Measurements from ENCODE around the gene ARHGAP25.
A peak's percentile ranks its signal among the peaks of the same experiment; 100 is the strongest.

The ARHGAP25 gene

DNA sequence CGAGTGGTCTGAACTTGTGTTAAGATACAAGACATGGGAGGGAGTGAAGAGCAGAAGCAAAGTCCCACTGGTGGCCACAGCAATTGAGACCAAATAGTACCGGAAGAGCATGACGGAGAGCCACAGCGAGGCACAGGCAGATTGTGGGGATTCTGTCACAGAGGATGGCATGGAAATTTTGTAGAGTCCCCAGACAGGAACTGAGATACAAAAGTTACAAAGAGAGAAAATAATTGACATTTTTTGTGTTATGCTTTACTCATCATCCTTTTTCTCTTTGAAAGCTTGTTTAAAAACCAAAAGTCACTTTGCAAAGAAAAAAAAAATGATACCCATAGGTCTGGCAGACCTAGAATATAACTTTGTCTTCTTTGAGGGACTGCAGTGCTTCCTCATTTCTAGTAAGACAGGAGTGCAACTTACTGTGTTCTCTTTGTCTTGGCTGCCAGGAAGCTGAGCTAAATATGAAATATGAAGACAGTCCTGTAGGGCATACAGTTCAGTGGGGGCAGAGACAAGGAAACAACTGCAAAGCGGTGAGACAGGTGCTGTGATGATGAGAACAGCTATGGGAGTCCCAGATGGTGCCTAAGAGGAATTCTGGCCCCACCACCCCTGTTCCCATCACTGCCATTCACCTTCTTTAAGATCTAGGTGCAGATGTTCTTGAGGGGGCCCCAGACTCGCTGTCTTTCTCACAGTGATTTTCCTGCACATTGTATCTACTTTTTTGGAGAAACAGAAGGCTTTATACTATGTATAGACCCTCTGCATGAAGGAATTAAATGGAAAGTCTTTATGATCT, 5.2 kb downstream of the ARHGAP25 start:
- 97% methylated on average over 4 of the region's 6 CpGs for WGBS

GRCh38 chr2:68740400-68740914, 5.8 kb downstream of the ARHGAP25 start:
- Histone ChIP-seq H4K91ac (ENCODE audit: low read length) (no peak overlapping the region), H2AK5ac (ENCODE audit: low read length, severe bottlenecking) (no peak overlapping the region), H3K36me3 (ENCODE audit: control insufficient read depth in 1 of 2, insufficient read depth in 2 of 2, low read depth in 1 of 2, low read length in 2 of 2) (no peaks in the 10 kb centered on the region), H3K4me2 (ENCODE audit: low read length, poor library complexity, severe bottlenecking) (no peak overlapping the region), H3K4ac (ENCODE audit: low read depth in 1 of 2, low read length in 2 of 2) (no peak overlapping the region), H4K8ac (ENCODE audit: low read length) (no peak overlapping the region), H2BK15ac (ENCODE audit: low read depth, poor library complexity, severe bottlenecking) (no peak overlapping the region), H2BK5ac (ENCODE audit: low read depth, low read length, poor library complexity, severe bottlenecking) (no peak overlapping the region), H2BK12ac (ENCODE audit: low read length in 2 of 2) (peak overlapping the region in 1 of 2 experiments; percentile 17), H3K4me1 (ENCODE audit: control insufficient read depth, insufficient read depth, low read depth, low read length) (no peaks in the 10 kb centered on the region), H2AFZ (ENCODE audit: low read depth, low read length) (no peak overlapping the region), H3K23ac (ENCODE audit: low read length in 2 of 2) (no peak overlapping the region), H3K9me3 (ENCODE audit: control insufficient read depth, low read length) (no peaks in the 10 kb centered on the region), H3K27ac (ENCODE audit: low read length, poor library complexity, severe bottlenecking) (no peak overlapping the region), H3K4me3 (ENCODE audit: insufficient read depth in 1 of 2, low read depth in 1 of 2, low read length in 2 of 2) (no peak overlapping the region), H3K79me1 (replicated peaks; ENCODE audit: low read length, poor library complexity, severe bottlenecking) (no peaks in the 10 kb centered on the region), H2BK120ac (ENCODE audit: low read depth, low read length) (no peak overlapping the region), H3K14ac (ENCODE audit: low read length in 2 of 2) (no peak overlapping the region), H3K9ac (ENCODE audit: low read length) (no peak overlapping the region), H3K18ac (ENCODE audit: low read depth in 1 of 2, low read length in 2 of 2) (peak overlapping the region in 1 of 2 experiments; percentile 54), H3K27me3 (ENCODE audit: control insufficient read depth in 1 of 2, insufficient read depth in 1 of 2, low read length in 2 of 2) (peaks cover 0 to 8% of the 10 kb centered on the region in 2 experiments)
- 49% methylated on average over 2 of the region's 2 CpGs for WGBS
- peak; percentile 69 for DNase-seq

More for the DNA sequence above, 5.2 kb downstream of the ARHGAP25 start:
- no peak overlapping the region for H3K14ac ChIP-seq (ENCODE audit: low read length in 2 of 2)
- H2BK15ac ChIP-seq (ENCODE audit: low read depth, poor library complexity, severe bottlenecking) = no peak overlapping the region
- H3K9ac ChIP-seq (ENCODE audit: low read length) = no peak overlapping the region
- no peak overlapping the region for H2BK5ac ChIP-seq (ENCODE audit: low read depth, low read length, poor library complexity, severe bottlenecking)
- H3K4me2 ChIP-seq (ENCODE audit: low read length, poor library complexity, severe bottlenecking) = no peak overlapping the region
- peak overlapping the region; percentile 65 to 96 for H2BK12ac ChIP-seq (ENCODE audit: low read length in 2 of 2)
- H3K79me1 ChIP-seq (replicated peaks; ENCODE audit: low read length, poor library complexity, severe bottlenecking) = no peaks in the 10 kb centered on the region
- no peak for DNase-seq
- no peak overlapping the region for H2AK5ac ChIP-seq (ENCODE audit: low read length, severe bottlenecking)
- no peaks in the 10 kb centered on the region for H3K4me1 ChIP-seq (ENCODE audit: control insufficient read depth, insufficient read depth, low read depth, low read length)
- H2AFZ ChIP-seq (ENCODE audit: low read depth, low read length) = no peak overlapping the region
- H4K8ac ChIP-seq (ENCODE audit: low read length) = no peak overlapping the region
- H3K9me3 ChIP-seq (ENCODE audit: control insufficient read depth, low read length) = no peaks in the 10 kb centered on the region
- H3K27me3 ChIP-seq (ENCODE audit: control insufficient read depth in 1 of 2, insufficient read depth in 1 of 2, low read length in 2 of 2) = peaks cover 0 to 10% of the 10 kb centered on the region in 2 experiments
- no peak overlapping the region for H3K23ac ChIP-seq (ENCODE audit: low read length in 2 of 2)
- H2BK120ac ChIP-seq (ENCODE audit: low read depth, low read length) = no peak overlapping the region
- H3K27ac ChIP-seq (ENCODE audit: low read length, poor library complexity, severe bottlenecking) = no peak overlapping the region
- no peaks in the 10 kb centered on the region for H3K36me3 ChIP-seq (ENCODE audit: control insufficient read depth in 1 of 2, insufficient read depth in 2 of 2, low read depth in 1 of 2, low read length in 2 of 2)
- H3K18ac ChIP-seq (ENCODE audit: low read depth in 1 of 2, low read length in 2 of 2) = peak overlapping the region; percentile 48 to 77
- peak overlapping the region; percentile 25 for H4K91ac ChIP-seq (ENCODE audit: low read length)
- peak overlapping the region in 1 of 2 experiments; percentile 21 for H3K4ac ChIP-seq (ENCODE audit: low read depth in 1 of 2, low read length in 2 of 2)
- no peak overlapping the region for H3K4me3 ChIP-seq (ENCODE audit: insufficient read depth in 1 of 2, low read depth in 1 of 2, low read length in 2 of 2)

DNA sequence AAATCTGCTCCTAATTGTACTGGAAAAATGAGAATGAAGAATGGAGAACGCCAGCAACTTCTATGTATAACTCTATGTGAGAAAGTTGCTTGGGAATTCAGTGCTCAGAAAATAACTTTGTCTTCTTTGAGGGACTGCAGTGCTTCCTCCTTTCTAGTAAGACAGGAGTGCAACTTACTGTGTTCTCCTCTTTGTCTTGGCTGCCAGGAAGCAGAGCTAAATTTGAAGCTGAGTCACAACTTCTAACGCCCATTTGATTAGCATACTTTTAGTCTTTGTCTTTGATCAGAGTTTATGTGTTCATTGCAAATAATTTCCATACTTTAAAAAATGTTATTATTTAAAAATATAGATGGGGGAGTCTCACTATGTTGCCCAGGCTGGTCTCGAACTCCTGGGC, 6.6 kb downstream of the ARHGAP25 start:
- H4K8ac ChIP-seq (ENCODE audit: low read length) = no peak overlapping the region
- no peak overlapping the region for H3K4me2 ChIP-seq (ENCODE audit: low read length, poor library complexity, severe bottlenecking)
- no peak overlapping the region for H4K91ac ChIP-seq (ENCODE audit: low read length)
- H3K4me3 ChIP-seq (ENCODE audit: insufficient read depth in 1 of 2, low read depth in 1 of 2, low read length in 2 of 2) = no peak overlapping the region
- H3K14ac ChIP-seq (ENCODE audit: low read length in 2 of 2) = no peak overlapping the region
- H3K36me3 ChIP-seq (ENCODE audit: control insufficient read depth in 1 of 2, insufficient read depth in 2 of 2, low read depth in 1 of 2, low read length in 2 of 2) = no peaks in the 10 kb centered on the region
- WGBS = 73% methylated on average over 2 of the region's 3 CpGs
- H3K9ac ChIP-seq (ENCODE audit: low read length) = no peak overlapping the region
- no peak overlapping the region for H2AFZ ChIP-seq (ENCODE audit: low read depth, low read length)
- H3K27me3 ChIP-seq (ENCODE audit: control insufficient read depth in 1 of 2, insufficient read depth in 1 of 2, low read length in 2 of 2) = peaks cover 0 to 8% of the 10 kb centered on the region in 2 experiments
- no peaks in the 10 kb centered on the region for H3K4me1 ChIP-seq (ENCODE audit: control insufficient read depth, insufficient read depth, low read depth, low read length)
- H2BK5ac ChIP-seq (ENCODE audit: low read depth, low read length, poor library complexity, severe bottlenecking) = no peak overlapping the region
- H3K27ac ChIP-seq (ENCODE audit: low read length, poor library complexity, severe bottlenecking) = no peak overlapping the region
- H2BK15ac ChIP-seq (ENCODE audit: low read depth, poor library complexity, severe bottlenecking) = no peak overlapping the region
- H3K23ac ChIP-seq (ENCODE audit: low read length in 2 of 2) = no peak overlapping the region
- peak; percentile 37 for DNase-seq
- H3K4ac ChIP-seq (ENCODE audit: low read depth in 1 of 2, low read length in 2 of 2) = no peak overlapping the region
- no peak overlapping the region for H2AK5ac ChIP-seq (ENCODE audit: low read length, severe bottlenecking)
- H3K79me1 ChIP-seq (replicated peaks; ENCODE audit: low read length, poor library complexity, severe bottlenecking) = no peaks in the 10 kb centered on the region
- no peaks in the 10 kb centered on the region for H3K9me3 ChIP-seq (ENCODE audit: control insufficient read depth, low read length)
- no peak overlapping the region for H2BK12ac ChIP-seq (ENCODE audit: low read length in 2 of 2)
- no peak overlapping the region for H2BK120ac ChIP-seq (ENCODE audit: low read depth, low read length)
- no peak overlapping the region for H3K18ac ChIP-seq (ENCODE audit: low read depth in 1 of 2, low read length in 2 of 2)

DNA sequence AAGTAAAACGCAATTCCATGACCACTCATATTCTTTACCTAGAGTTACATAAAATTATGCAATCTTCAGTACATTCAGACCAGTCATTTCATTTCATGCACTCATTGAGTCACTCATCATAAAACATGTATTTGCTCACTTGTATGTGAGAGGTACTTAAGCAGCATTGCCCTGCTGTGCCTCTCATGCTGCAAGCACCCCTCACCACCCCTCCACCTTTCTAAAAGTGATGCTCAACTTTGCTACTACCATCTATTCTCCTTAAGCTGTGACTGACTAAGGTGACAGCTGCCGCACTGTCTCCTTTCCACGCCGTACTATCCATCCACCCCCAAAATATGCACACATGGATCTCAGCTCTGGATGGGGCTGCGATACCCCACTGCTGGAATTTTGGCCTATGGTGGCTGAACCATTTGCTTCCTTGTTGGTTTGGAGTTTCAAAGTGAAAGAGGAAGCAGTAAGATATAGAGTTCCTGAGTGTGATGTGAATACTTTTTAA, 7.2 kb downstream of the ARHGAP25 start:
- H2BK15ac ChIP-seq (ENCODE audit: low read depth, poor library complexity, severe bottlenecking) = no peak overlapping the region
- peaks cover 0 to 8% of the 10 kb centered on the region in 2 experiments for H3K27me3 ChIP-seq (ENCODE audit: control insufficient read depth in 1 of 2, insufficient read depth in 1 of 2, low read length in 2 of 2)
- H3K4me2 ChIP-seq (ENCODE audit: low read length, poor library complexity, severe bottlenecking) = no peak overlapping the region
- no peak overlapping the region for H4K91ac ChIP-seq (ENCODE audit: low read length)
- no peak overlapping the region for H3K9ac ChIP-seq (ENCODE audit: low read length)
- 96% methylated on average over 4 of the region's 5 CpGs for WGBS
- H3K18ac ChIP-seq (ENCODE audit: low read depth in 1 of 2, low read length in 2 of 2) = no peak overlapping the region
- no peaks in the 10 kb centered on the region for H3K36me3 ChIP-seq (ENCODE audit: control insufficient read depth in 1 of 2, insufficient read depth in 2 of 2, low read depth in 1 of 2, low read length in 2 of 2)
- no peak overlapping the region for H3K23ac ChIP-seq (ENCODE audit: low read length in 2 of 2)
- peak overlapping the region in 1 of 2 experiments; percentile 45 for H2BK12ac ChIP-seq (ENCODE audit: low read length in 2 of 2)
- no peak for DNase-seq
- H4K8ac ChIP-seq (ENCODE audit: low read length) = no peak overlapping the region
- H3K4ac ChIP-seq (ENCODE audit: low read depth in 1 of 2, low read length in 2 of 2) = no peak overlapping the region
- no peak overlapping the region for H2BK120ac ChIP-seq (ENCODE audit: low read depth, low read length)
- H3K4me3 ChIP-seq (ENCODE audit: insufficient read depth in 1 of 2, low read depth in 1 of 2, low read length in 2 of 2) = no peak overlapping the region
- H3K9me3 ChIP-seq (ENCODE audit: control insufficient read depth, low read length) = no peaks in the 10 kb centered on the region
- H3K79me1 ChIP-seq (replicated peaks; ENCODE audit: low read length, poor library complexity, severe bottlenecking) = no peaks in the 10 kb centered on the region
- no peak overlapping the region for H2AFZ ChIP-seq (ENCODE audit: low read depth, low read length)
- no peak overlapping the region for H2AK5ac ChIP-seq (ENCODE audit: low read length, severe bottlenecking)
- no peak overlapping the region for H3K14ac ChIP-seq (ENCODE audit: low read length in 2 of 2)
- H3K27ac ChIP-seq (ENCODE audit: low read length, poor library complexity, severe bottlenecking) = no peak overlapping the region
- H2BK5ac ChIP-seq (ENCODE audit: low read depth, low read length, poor library complexity, severe bottlenecking) = no peak overlapping the region
- no peaks in the 10 kb centered on the region for H3K4me1 ChIP-seq (ENCODE audit: control insufficient read depth, insufficient read depth, low read depth, low read length)
